ENCODE measurements around the gene UBE2G1.

The UBE2G1 gene

DNA sequence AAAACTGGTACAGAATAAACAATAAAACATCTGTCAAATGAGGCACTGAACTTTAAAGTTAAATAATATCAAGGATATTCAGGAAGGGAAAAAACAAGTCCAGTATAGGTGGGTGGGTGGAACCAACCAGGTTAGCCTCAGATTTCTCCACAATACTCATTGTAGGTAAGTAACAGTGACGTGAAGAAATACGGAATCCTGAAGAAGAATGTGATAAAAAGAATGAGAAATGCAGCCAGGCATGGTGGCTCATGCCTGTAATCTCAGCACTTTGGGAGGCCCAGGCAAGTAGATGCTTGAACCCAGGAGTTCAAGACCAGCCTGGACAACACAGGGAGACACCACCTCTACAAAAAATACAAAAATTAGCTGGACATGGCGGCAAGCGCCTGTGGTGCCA is 47.3 kb downstream of the UBE2G1 start:
- no peak for DNase-seq (ENCODE audit: extremely low read depth, low read depth)
- TF ChIP-seq CTCF (IDR thresholded peaks at IDR 0.05; ENCODE audit: low read depth, low read length): no peak

- TF ChIP-seq CTCF (IDR thresholded peaks at IDR 0.05; ENCODE audit: low read depth, low read length): no peak
- DNase-seq (ENCODE audit: extremely low read depth, low read depth): no peak
These were observed 47.9 kb downstream of the UBE2G1 start for GRCh38 chr17:4318596-4318995.

DNA sequence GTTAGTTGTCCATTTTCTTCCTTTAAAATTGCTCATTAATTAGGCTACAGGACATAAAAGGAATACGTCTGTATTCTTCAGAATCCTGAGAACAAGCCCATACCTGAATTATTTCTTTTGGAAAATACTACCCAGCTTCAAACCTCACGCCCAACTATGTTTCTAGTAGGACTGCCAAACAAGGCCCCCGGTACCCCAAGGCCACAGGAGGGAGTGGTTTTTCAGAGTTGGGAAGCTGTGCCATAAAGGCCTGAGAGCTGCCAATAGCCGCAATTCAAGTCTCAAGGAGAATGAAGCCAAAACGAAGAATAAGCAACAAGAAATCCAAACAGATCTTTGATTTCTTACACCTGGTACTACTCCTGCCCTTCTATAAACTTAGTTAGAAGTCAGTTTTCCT is 48.3 kb downstream of the UBE2G1 start:
- no peak for TF ChIP-seq CTCF (IDR thresholded peaks at IDR 0.05; ENCODE audit: low read depth, low read length)
- DNase-seq (ENCODE audit: extremely low read depth, low read depth): no peak

DNA sequence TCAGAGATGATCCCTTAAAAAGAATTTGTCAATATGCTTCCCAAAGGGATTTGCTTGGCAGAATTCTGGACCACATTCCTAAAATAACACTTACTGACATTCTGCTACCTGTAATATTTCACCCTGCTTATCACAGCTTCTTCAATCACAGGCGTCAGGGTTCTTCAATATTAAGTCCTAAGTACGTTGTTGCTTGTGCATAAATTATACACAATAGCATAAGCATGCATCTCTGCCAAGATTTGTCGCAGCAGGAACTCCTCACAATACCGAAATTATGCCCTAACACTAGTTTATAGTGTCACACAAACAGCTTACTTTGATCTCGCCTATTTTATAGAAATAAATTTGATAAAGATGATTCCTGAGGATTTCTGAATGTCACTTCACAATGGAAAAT is 48.9 kb downstream of the UBE2G1 start:
- DNase-seq (ENCODE audit: extremely low read depth, low read depth): no peak
- TF ChIP-seq CTCF (IDR thresholded peaks at IDR 0.05; ENCODE audit: low read depth, low read length): no peak

DNA sequence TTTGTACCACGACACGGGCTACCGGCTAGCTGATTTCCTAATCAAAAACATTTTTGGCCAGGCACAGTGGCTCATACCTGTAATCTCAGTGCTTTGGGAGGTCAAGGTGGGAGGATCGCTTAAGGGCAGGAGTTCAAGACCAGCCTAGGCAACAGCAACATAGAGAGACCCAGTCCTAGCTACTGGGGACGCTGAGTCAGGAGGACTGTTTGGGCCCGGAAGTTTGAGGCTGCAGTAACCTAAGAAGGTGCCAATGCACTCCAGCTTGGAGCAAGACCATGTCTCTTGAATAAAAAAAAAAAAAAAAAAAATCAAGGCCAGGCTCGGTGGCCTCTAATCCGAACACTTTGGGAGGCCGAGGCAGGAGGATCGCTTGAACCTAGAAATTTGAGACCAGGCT is 49.8 kb downstream of the UBE2G1 start:
- TF ChIP-seq CTCF (IDR thresholded peaks at IDR 0.05; ENCODE audit: low read depth, low read length): no peak
- DNase-seq (ENCODE audit: extremely low read depth, low read depth): no peak

DNA sequence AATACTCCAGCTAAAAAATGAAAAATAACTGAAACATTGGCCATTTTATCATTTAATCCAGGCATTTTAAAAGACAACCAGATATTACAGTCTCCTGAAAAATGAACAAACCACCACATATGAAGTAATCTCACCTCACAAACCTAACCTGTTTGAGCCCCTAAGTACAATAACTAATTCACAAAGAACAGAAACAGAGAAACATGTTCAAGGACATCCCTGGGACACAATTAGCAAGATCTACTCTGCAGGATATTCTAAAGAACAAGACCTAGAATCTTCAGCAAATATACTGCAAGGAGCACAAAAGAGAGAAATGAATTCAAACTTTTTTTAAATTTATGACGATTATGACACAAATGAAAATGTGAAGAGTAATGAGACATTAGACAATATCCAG is 51.9 kb downstream of the UBE2G1 start:
- no peak for DNase-seq (ENCODE audit: extremely low read depth, low read depth)
- no peak for TF ChIP-seq CTCF (IDR thresholded peaks at IDR 0.05; ENCODE audit: low read depth, low read length)

- no peak for DNase-seq (ENCODE audit: extremely low read depth, low read depth)
- no peak for TF ChIP-seq CTCF (IDR thresholded peaks at IDR 0.05; ENCODE audit: low read depth, low read length)
These were observed 52.3 kb downstream of the UBE2G1 start for GRCh38 chr17:4314179-4314578.

Data from AG09319 (cell line).